ENCODE measurements around the gene MAPKBP1. TPM values are rescaled to one million over a fixed set of nuclear protein-coding genes. Genes with fewer than 3 reads are reported as not detected.

The MAPKBP1 gene
- total RNA-seq, 4 donors from 2014 or later = 6.7 to 17.3 (median 7.8) TPM

GRCh38 chr15:41829959-41830646 lies 55.8 kb downstream of the MAPKBP1 start:
- TF ChIP-seq, protein P1, sequence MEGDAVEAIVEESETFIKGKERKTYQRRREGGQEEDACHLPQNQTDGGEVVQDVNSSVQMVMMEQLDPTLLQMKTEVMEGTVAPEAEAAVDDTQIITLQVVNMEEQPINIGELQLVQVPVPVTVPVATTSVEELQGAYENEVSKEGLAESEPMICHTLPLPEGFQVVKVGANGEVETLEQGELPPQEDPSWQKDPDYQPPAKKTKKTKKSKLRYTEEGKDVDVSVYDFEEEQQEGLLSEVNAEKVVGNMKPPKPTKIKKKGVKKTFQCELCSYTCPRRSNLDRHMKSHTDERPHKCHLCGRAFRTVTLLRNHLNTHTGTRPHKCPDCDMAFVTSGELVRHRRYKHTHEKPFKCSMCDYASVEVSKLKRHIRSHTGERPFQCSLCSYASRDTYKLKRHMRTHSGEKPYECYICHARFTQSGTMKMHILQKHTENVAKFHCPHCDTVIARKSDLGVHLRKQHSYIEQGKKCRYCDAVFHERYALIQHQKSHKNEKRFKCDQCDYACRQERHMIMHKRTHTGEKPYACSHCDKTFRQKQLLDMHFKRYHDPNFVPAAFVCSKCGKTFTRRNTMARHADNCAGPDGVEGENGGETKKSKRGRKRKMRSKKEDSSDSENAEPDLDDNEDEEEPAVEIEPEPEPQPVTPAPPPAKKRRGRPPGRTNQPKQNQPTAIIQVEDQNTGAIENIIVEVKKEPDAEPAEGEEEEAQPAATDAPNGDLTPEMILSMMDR (IDR thresholded peaks at IDR 0.05; ENCODE audit: low read depth) = no peak

DNA sequence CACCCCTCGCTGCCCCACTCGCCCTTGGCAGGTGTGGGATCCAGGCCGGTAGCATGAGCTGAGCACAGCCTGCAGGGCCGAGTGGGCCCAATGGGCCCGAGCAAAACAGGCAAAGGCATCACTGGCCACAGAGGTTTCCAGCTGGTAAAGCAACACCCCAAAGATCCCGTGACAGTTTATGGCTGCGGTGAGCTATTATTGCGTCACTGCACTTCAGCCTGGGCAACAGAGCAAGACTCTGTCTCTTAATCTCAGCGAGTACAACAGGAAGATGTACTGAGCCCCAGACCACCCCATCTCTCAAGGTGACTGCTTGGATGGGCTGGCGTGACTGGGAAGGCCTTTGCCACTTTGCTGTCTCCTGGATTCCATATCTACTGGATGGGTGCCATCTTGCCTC lies 57.9 kb downstream of the MAPKBP1 start:
- TF ChIP-seq, protein P1 (IDR thresholded peaks at IDR 0.05; ENCODE audit: low read depth) = no peak

DNA sequence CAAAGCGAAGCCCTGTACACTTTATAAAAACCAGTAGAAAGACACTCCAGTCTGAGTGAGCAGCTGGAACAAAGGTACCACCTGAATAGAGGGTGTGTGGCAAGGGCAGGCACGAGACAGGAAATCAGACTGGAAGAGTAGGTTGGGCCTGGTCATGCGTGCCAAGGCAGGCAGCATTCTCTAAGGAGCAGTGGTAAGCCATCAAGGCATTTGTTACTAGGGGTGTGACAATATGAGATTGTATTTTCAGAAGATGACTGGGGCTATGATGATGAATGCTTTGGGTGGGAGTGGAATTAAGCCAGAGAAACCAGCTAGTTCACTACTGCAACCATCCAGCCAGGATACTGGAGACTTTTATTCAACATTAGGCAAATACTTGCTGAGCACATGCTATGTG lies 58.6 kb downstream of the MAPKBP1 start:
- TF ChIP-seq, protein P1 (IDR thresholded peaks at IDR 0.05; ENCODE audit: low read depth) = no peak

DNA sequence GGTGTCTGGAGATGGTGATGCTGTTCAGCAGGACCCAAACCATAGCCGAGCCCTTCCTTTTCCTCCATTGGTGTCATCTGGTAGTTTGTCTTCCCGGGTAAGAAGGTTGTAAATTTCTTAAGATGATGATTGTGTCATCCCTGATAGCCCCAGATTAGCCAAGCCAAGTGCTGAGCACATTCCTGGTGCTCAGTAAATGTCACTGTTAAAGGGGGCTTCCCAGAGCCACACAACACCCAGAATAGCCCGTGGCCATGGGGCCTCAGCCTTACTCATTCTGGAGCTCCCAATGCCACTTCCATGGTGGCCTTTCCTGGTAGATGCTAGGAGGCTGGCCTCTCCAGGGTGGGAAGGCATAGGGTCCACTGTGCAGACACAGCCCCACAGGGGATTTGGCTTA lies 59.8 kb downstream of the MAPKBP1 start:
- TF ChIP-seq, protein P1 (IDR thresholded peaks at IDR 0.05; ENCODE audit: low read depth) = no peak

GRCh38 chr15:41836073-41836472 lies 61.8 kb downstream of the MAPKBP1 start:
- TF ChIP-seq, protein P1 (IDR thresholded peaks at IDR 0.05; ENCODE audit: low read depth) = no peak

- TF ChIP-seq, protein P1 (IDR thresholded peaks at IDR 0.05; ENCODE audit: low read depth) = no peak
Observed at GRCh38 chr15:41836713-41837454, 62.6 kb downstream of the MAPKBP1 start.

GRCh38 chr15:41838400-41838897 lies 64.2 kb downstream of the MAPKBP1 start, which contains the start of gene PLA2G4B:
TSS of gene PLA2G4B (plus strand) at chr15:41838847. CDS start at chr15:41838914, 67 bp downstream.
- TF ChIP-seq, protein P1 (IDR thresholded peaks at IDR 0.05; ENCODE audit: low read depth) = no peak

Data from subcutaneous adipose tissue (tissue), 4 donors.